Activated CD4-positive, alpha-beta T cell treated with anti-CD3 and anti-CD28 coated beads, Interleukin-2, amount 10 ng/mL, durations not matched to agents 24 days and 14 days (primary cell): ENCODE data around the gene C3orf20. TPM values are rescaled to one million over a fixed set of nuclear protein-coding genes. Genes with fewer than 3 reads are reported as not detected.
"Not testable (repeated sequence)": the region's sequence is repeated elsewhere in the genome, so short reads cannot be mapped to it uniquely, and the experiment has no call there.

Source experiments
- DNase-seq: peaks from one replicate; pipeline ENCODE4 v3.0.0; 2022
- H3K27ac Mint-ChIP-seq: one replicate; pipeline ENCODE4 v1.8.0; 2022; ENCODE audit warnings: mild to moderate bottlenecking, mixed read lengths
- H3K27me3 Mint-ChIP-seq: one replicate; pipeline ENCODE4 v1.8.0; 2022; ENCODE audit warnings: mixed read lengths
- H3K36me3 Mint-ChIP-seq: one replicate; pipeline ENCODE4 v1.8.0; 2022; ENCODE audit warnings: low read depth, mild to moderate bottlenecking, mixed read lengths
- H3K4me1 Mint-ChIP-seq: one replicate; pipeline ENCODE4 v1.8.0; 2021; ENCODE audit warnings: mixed read lengths
- H3K4me3 Mint-ChIP-seq: one replicate; pipeline ENCODE4 v1.8.0; 2022; ENCODE audit warnings: mild to moderate bottlenecking, moderate library complexity, mixed read lengths
- H3K9me3 Mint-ChIP-seq: one replicate; pipeline ENCODE4 v1.8.0; 2021; ENCODE audit warnings: mixed read lengths
- intact Hi-C: fragments of 100-400 bp; cut with micrococcal nuclease; formaldehyde crosslinking; loops from one replicate; pipeline ENCODE4 v1.15.1; 2023
- total RNA-seq: library from RNA; stranded (reverse); gene quantifications from 2 replicates; pipeline ENCODE4 v1.2.3, GENCODE V29; 2022

The C3orf20 gene
- total RNA-seq, 1 donor from 2014 or later, result 0.28 TPM

- H3K9me3 Mint-ChIP-seq, result no peaks in the 10 kb centered on the region
- DNase-seq, result peak; percentile 29
- no peaks in the 10 kb centered on the region for H3K4me1 Mint-ChIP-seq
- no peak overlapping the region for H3K4me3 Mint-ChIP-seq
- H3K27ac Mint-ChIP-seq, result no peak overlapping the region
- H3K36me3 Mint-ChIP-seq, result no peaks in the 10 kb centered on the region
- H3K27me3 Mint-ChIP-seq, result no peaks in the 10 kb centered on the region
- intact Hi-C loops, result no loop called here
Observed at GRCh38 chr3:14725564-14726440, 50.9 kb downstream of the C3orf20 start.

GRCh38 chr3:14726441-14726780 lies 51.5 kb downstream of the C3orf20 start:
- DNase-seq, result peak; percentile 29
- no peaks in the 10 kb centered on the region for H3K9me3 Mint-ChIP-seq
- no peaks in the 10 kb centered on the region for H3K4me1 Mint-ChIP-seq
- H3K27ac Mint-ChIP-seq, result no peak overlapping the region
- H3K36me3 Mint-ChIP-seq, result no peaks in the 10 kb centered on the region
- H3K4me3 Mint-ChIP-seq, result no peak overlapping the region
- H3K27me3 Mint-ChIP-seq, result no peaks in the 10 kb centered on the region
- intact Hi-C loops, result no loop called here

GRCh38 chr3:14728113-14728512 lies 53.2 kb downstream of the C3orf20 start:
- H3K9me3 Mint-ChIP-seq, result no peaks in the 10 kb centered on the region
- no peaks in the 10 kb centered on the region for H3K4me1 Mint-ChIP-seq
- no peak overlapping the region for H3K27ac Mint-ChIP-seq
- intact Hi-C loops, result no loop called here
- no peaks in the 10 kb centered on the region for H3K27me3 Mint-ChIP-seq
- DNase-seq, result peak; percentile 34
- no peaks in the 10 kb centered on the region for H3K36me3 Mint-ChIP-seq
- H3K4me3 Mint-ChIP-seq, result no peak overlapping the region

GRCh38 chr3:14730703-14731382 lies 55.9 kb downstream of the C3orf20 start:
- DNase-seq, result peak; percentile 26
- H3K27ac Mint-ChIP-seq, result no peak overlapping the region
- H3K36me3 Mint-ChIP-seq, result no peaks in the 10 kb centered on the region
- H3K27me3 Mint-ChIP-seq, result no peaks in the 10 kb centered on the region
- intact Hi-C loops, result no loop called here
- no peaks in the 10 kb centered on the region for H3K4me1 Mint-ChIP-seq
- no peaks in the 10 kb centered on the region for H3K9me3 Mint-ChIP-seq
- no peak overlapping the region for H3K4me3 Mint-ChIP-seq

- DNase-seq, result peak; percentile 27
- Mint-ChIP-seq H3K27ac (no peak overlapping the region), H3K4me3 (no peak overlapping the region), H3K4me1 (no peaks in the 10 kb centered on the region), H3K27me3 (peaks cover 15% of the 10 kb centered on the region), H3K36me3 (no peaks in the 10 kb centered on the region), H3K9me3 (peaks cover 6% of the 10 kb centered on the region)
- intact Hi-C loops, result no loop called here
Observed at GRCh38 chr3:14740983-14741382, 66.0 kb downstream of the C3orf20 start.

- H3K9me3 Mint-ChIP-seq, result peaks cover 6% of the 10 kb centered on the region
- H3K27me3 Mint-ChIP-seq, result peaks cover 19% of the 10 kb centered on the region
- intact Hi-C loops, result no loop called here
- no peaks in the 10 kb centered on the region for H3K36me3 Mint-ChIP-seq
- H3K4me1 Mint-ChIP-seq, result no peaks in the 10 kb centered on the region
- peak; percentile 10 for DNase-seq
- H3K4me3 Mint-ChIP-seq, result no peak overlapping the region
- H3K27ac Mint-ChIP-seq, result no peak overlapping the region
Observed at GRCh38 chr3:14741510-14741909, 66.6 kb downstream of the C3orf20 start.

GRCh38 chr3:14744556-14744955 lies 69.6 kb downstream of the C3orf20 start:
- Mint-ChIP-seq H3K9me3 (peaks cover 6% of the 10 kb centered on the region), H3K4me3 (no peak overlapping the region), H3K27ac (no peak overlapping the region), H3K4me1 (no peaks in the 10 kb centered on the region), H3K27me3 (peaks cover 31% of the 10 kb centered on the region), H3K36me3 (no peaks in the 10 kb centered on the region)
- intact Hi-C loops, result no loop called here
- peak; percentile 22 for DNase-seq

- Mint-ChIP-seq H3K4me1 (no peaks in the 10 kb centered on the region), H3K36me3 (no peaks in the 10 kb centered on the region), H3K4me3 (no peak overlapping the region), H3K27me3 (peaks cover 29% of the 10 kb centered on the region), H3K9me3 (peaks cover 9% of the 10 kb centered on the region), H3K27ac (no peak overlapping the region)
- DNase-seq, result no peak
- intact Hi-C loops, result no loop called here
Observed at GRCh38 chr3:14750650-14751049, 75.7 kb downstream of the C3orf20 start.

GRCh38 chr3:14752979-14753378 lies 78.0 kb downstream of the C3orf20 start:
- peak; percentile 33 for DNase-seq
- intact Hi-C loops, H3K27ac Mint-ChIP-seq, H3K9me3 Mint-ChIP-seq, H3K36me3 Mint-ChIP-seq, H3K4me1 Mint-ChIP-seq, H3K4me3 Mint-ChIP-seq: not testable (repeated sequence)
- peaks cover 11% of the 10 kb centered on the region for H3K27me3 Mint-ChIP-seq

GRCh38 chr3:14757153-14757700 lies 82.3 kb downstream of the C3orf20 start:
- peak; percentile 50 for DNase-seq
- Mint-ChIP-seq H3K36me3 (no peaks in the 10 kb centered on the region), H3K4me3 (no peak overlapping the region), H3K4me1 (peaks cover 4% of the 10 kb centered on the region), H3K9me3 (no peaks in the 10 kb centered on the region), H3K27me3 (no peaks in the 10 kb centered on the region), H3K27ac (no peak overlapping the region)
- intact Hi-C loops, result no loop called here

- DNase-seq, result peak; percentile 43
- intact Hi-C loops, result no loop called here
- Mint-ChIP-seq H3K4me1 (peaks cover 4% of the 10 kb centered on the region), H3K27ac (no peak overlapping the region), H3K4me3 (no peak overlapping the region), H3K36me3 (no peaks in the 10 kb centered on the region), H3K9me3 (no peaks in the 10 kb centered on the region), H3K27me3 (no peaks in the 10 kb centered on the region)
Observed at GRCh38 chr3:14758297-14758696, 83.4 kb downstream of the C3orf20 start.

- no peak overlapping the region for H3K27ac Mint-ChIP-seq
- H3K9me3 Mint-ChIP-seq, result no peaks in the 10 kb centered on the region
- H3K36me3 Mint-ChIP-seq, result no peaks in the 10 kb centered on the region
- no peaks in the 10 kb centered on the region for H3K27me3 Mint-ChIP-seq
- H3K4me1 Mint-ChIP-seq, result peaks cover 4% of the 10 kb centered on the region
- no peak for DNase-seq
- intact Hi-C loops, result no loop called here
- no peak overlapping the region for H3K4me3 Mint-ChIP-seq
Observed at GRCh38 chr3:14758959-14759358, 84.0 kb downstream of the C3orf20 start.

- Mint-ChIP-seq H3K36me3 (no peaks in the 10 kb centered on the region), H3K27me3 (no peaks in the 10 kb centered on the region), H3K27ac (no peak overlapping the region), H3K4me3 (no peak overlapping the region), H3K4me1 (peaks cover 4% of the 10 kb centered on the region), H3K9me3 (no peaks in the 10 kb centered on the region)
- DNase-seq, result no peak
- intact Hi-C loops, result no loop called here
Observed at GRCh38 chr3:14760185-14760584, 85.2 kb downstream of the C3orf20 start.

GRCh38 chr3:14761121-14761672 lies 86.3 kb downstream of the C3orf20 start:
- Mint-ChIP-seq H3K9me3 (no peaks in the 10 kb centered on the region), H3K27me3 (no peaks in the 10 kb centered on the region), H3K4me1 (peaks cover 4% of the 10 kb centered on the region), H3K27ac (no peak overlapping the region), H3K36me3 (no peaks in the 10 kb centered on the region), H3K4me3 (no peak overlapping the region)
- no peak for DNase-seq
- intact Hi-C loops, result no loop called here
